SK-N-MC (cell line): Measurements from ENCODE around the gene EXD3.

Experiments used
- EZH2 ChIP-seq: fragments of 200-600 bp; sonication (generic); IDR thresholded peaks from one replicate; pipeline ENCODE4 v1.6.1; 2017; ENCODE audit warnings: antibody characterized with exemption
- FOXP2 ChIP-seq: optimal IDR thresholded peaks from 2 replicates; pipeline ENCODE3; 2011; ENCODE audit warnings: mild to moderate bottlenecking, moderate library complexity; ENCODE audit not compliant: insufficient read depth; ENCODE audit errors: extremely low read length, control extremely low read depth
- POLR2AphosphoS5 ChIP-seq: IDR thresholded peaks from 2 replicates; pipeline ENCODE4 v1.6.1; 2012; ENCODE audit warnings: mild to moderate bottlenecking, low read depth, low read length, borderline replicate concordance

DNA sequence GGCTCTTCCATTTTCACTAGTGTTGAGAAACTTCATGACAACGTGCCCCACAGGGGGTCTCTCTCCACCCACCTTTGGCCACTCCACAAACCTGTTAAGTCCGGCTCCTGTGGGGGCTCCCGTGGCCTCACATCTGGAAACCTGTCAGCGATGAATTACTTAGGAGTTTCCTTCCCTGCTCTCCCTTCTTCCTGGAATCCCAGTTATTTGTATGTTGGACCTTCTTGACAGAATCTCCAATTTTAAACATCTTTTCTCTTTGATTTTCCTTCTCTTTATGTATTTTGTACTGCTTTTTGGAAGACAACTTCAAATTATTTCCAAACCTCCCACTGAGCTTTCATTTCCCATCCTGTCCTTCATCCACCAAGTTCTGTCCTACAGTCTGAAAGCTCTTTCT is 65.8 kb downstream of the EXD3 start:
- TF ChIP-seq POLR2AphosphoS5: no peak
- TF ChIP-seq EZH2: no peak
- TF ChIP-seq FOXP2: no peak
